A673 (cell line): ENCODE data around the gene FSIP1. TPM values are rescaled to one million over a fixed set of nuclear protein-coding genes. Genes with fewer than 3 reads are reported as not detected.

Source experiments
- BruUV-seq: library from RNA; stranded (reverse); fragments of 400-500 nt; replicated peaks from 2 replicates; lab custom pipeline; 2021; lab: Mats Ljungman, UMichigan
- CTCF ChIA-PET: fragments of 300-600 bp; sonication (Branson Sonifier 250); formaldehyde crosslinking; loops from one replicate; lab custom pipeline; 2022; ENCODE audit warnings: antibody characterized with exemption; lab: Charles Lee
- POLR2A ChIA-PET: fragments of 300-600 bp; sonication (Branson Sonifier 250); formaldehyde crosslinking; loops from one replicate; lab custom pipeline; 2022; ENCODE audit warnings: antibody characterized with exemption; ENCODE audit not compliant: low non-redundant PET; lab: Charles Lee
- DNase-seq: peaks from one replicate; pipeline ENCODE4 v3.0.0-alpha.2; 2015; ENCODE audit warnings: low spot score
- H3K27ac ChIP-seq: fragments of 200-600 bp; sonication (generic); 2 replicates; pipeline ENCODE4 v1.5.1; 2016; ENCODE audit warnings: mixed run types, low read depth, mild to moderate bottlenecking, mixed read lengths, antibody characterized with exemption, low read length; ENCODE audit not compliant: poor library complexity, severe bottlenecking
- H3K27me3 ChIP-seq: fragments of 200-600 bp; sonication (generic); replicated peaks from 2 replicates; pipeline ENCODE4 v1.6.1; 2017; ENCODE audit warnings: mixed run types, low read depth, mild to moderate bottlenecking, mixed read lengths, antibody characterized with exemption, low read length; ENCODE audit not compliant: insufficient read depth, poor library complexity
- H3K36me3 ChIP-seq: fragments of 200-600 bp; sonication (generic); 2 replicates; pipeline ENCODE4 v1.6.1; 2016; ENCODE audit warnings: mixed run types, mild to moderate bottlenecking, mixed read lengths, antibody characterized with exemption, low read length; ENCODE audit not compliant: insufficient read depth, poor library complexity, severe bottlenecking
- H3K4me1 ChIP-seq: fragments of 200-600 bp; sonication (generic); 2 replicates; pipeline ENCODE4 v1.6.1; 2017; ENCODE audit warnings: mixed run types, mild to moderate bottlenecking, mixed read lengths, antibody characterized with exemption, low read length; ENCODE audit not compliant: insufficient read depth, poor library complexity, severe bottlenecking
- H3K4me3 ChIP-seq: fragments of 200-600 bp; sonication (generic); 2 replicates; pipeline ENCODE4 v1.5.1; 2016; ENCODE audit warnings: low read depth, mixed run types, mild to moderate bottlenecking, mixed read lengths, low read length; ENCODE audit not compliant: poor library complexity, severe bottlenecking
- H3K9me3 ChIP-seq: fragments of 200-600 bp; sonication (generic); 2 replicates; pipeline ENCODE4 v1.6.1; 2016; ENCODE audit warnings: mixed run types, low read depth, mild to moderate bottlenecking, mixed read lengths, antibody characterized with exemption, low read length; ENCODE audit not compliant: poor library complexity, severe bottlenecking
- EZH2 ChIP-seq: fragments of 200-600 bp; sonication (generic); IDR thresholded peaks from 2 replicates; pipeline ENCODE4 v1.6.1; 2017; ENCODE audit warnings: borderline replicate concordance, low read depth, mild to moderate bottlenecking, mixed read lengths, antibody characterized with exemption, low read length; ENCODE audit not compliant: poor library complexity, severe bottlenecking
- intact Hi-C: fragments of 100-400 bp; cut with micrococcal nuclease; formaldehyde crosslinking; loops from one replicate; pipeline ENCODE4 v1.10.0; 2022; ENCODE audit not compliant: unreplicated experiment
- total RNA-seq: library from RNA; stranded (reverse); gene quantifications from 2 replicates; pipeline ENCODE4 v1.2.3, GENCODE V29; 2021
- TF ChIP-seq, protein P1 (sequence below): fragments of 300-800, 200-600 bp; sonication (generic); conservative IDR thresholded peaks from 2 replicates; pipeline ENCODE4 v1.5.1; 2017; ENCODE audit warnings: low read depth, mild to moderate bottlenecking, antibody characterized with exemption, low read length, moderate library complexity, mixed read lengths

FSIP1 gene
- total RNA-seq, 1 experiment from 2014 or later, result 0.37 TPM

DNA sequence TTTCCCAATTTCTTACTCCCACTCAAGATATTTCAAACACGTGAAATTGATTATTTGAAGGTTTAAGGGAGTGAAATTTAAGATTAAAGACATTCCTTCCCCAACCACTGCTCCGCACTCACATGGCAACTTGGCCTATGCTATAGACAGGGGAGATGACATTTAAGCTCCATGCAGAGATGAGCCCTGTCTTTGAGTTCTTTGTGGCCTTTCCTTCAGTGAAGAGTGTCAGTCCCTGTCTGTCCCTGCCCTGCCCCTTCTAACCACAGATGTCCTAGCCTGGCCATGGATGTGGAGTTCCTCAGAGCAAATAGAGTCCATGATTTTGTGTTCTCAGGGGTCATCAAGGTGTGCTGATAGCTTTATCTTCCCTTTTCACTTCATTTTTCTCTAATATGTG, 231.2 kb downstream of the FSIP1 start:
- Histone ChIP-seq H3K27ac (no peak overlapping the region), H3K27me3 (peaks cover 21% of the 10 kb centered on the region), H3K9me3 (no peaks in the 10 kb centered on the region), H3K36me3 (no peaks in the 10 kb centered on the region), H3K4me3 (no peak overlapping the region), H3K4me1 (no peaks in the 10 kb centered on the region)
- ChIA-PET CTCF (no interaction called here), POLR2A (no interaction called here)
- intact Hi-C loops, result no loop called here
- no peak for TF ChIP-seq EZH2
- TF ChIP-seq, protein P1, sequence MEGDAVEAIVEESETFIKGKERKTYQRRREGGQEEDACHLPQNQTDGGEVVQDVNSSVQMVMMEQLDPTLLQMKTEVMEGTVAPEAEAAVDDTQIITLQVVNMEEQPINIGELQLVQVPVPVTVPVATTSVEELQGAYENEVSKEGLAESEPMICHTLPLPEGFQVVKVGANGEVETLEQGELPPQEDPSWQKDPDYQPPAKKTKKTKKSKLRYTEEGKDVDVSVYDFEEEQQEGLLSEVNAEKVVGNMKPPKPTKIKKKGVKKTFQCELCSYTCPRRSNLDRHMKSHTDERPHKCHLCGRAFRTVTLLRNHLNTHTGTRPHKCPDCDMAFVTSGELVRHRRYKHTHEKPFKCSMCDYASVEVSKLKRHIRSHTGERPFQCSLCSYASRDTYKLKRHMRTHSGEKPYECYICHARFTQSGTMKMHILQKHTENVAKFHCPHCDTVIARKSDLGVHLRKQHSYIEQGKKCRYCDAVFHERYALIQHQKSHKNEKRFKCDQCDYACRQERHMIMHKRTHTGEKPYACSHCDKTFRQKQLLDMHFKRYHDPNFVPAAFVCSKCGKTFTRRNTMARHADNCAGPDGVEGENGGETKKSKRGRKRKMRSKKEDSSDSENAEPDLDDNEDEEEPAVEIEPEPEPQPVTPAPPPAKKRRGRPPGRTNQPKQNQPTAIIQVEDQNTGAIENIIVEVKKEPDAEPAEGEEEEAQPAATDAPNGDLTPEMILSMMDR, result no peak
- BruUV-seq, result no TSS peak
- no peak for DNase-seq

Other genes starting within 250 kb of the FSIP1 start
- 0.76 and 0.80 TPM in 2 replicates for gene THBS1, start 201.8 kb downstream of the FSIP1 start, total RNA-seq
- gene GPR176, start 137.4 kb upstream of the FSIP1 start, total RNA-seq, result 5.4 and 5.6 TPM in 2 replicates
- 45.3 and 45.6 TPM in 2 replicates for gene EIF2AK4, start 151.3 kb upstream of the FSIP1 start, total RNA-seq